Muscle layer of colon (tissue), 2 donors: ENCODE results near the gene PLCB3.

Experiments
- H3K27ac ChIP-seq: one replicate; pipeline ENCODE4 v1.7.0; 2013; ENCODE audit warnings: low read depth, mild to moderate bottlenecking, low read length, moderate library complexity
- H3K27me3 ChIP-seq, 2 donors: one replicate each; pipeline ENCODE4 v1.7.0; 2013; ENCODE audit warnings: low read length in 2 of 2, mild to moderate bottlenecking in 2 of 2; ENCODE audit not compliant: insufficient read depth in 2 of 2, control insufficient read depth in 1 of 2
- H3K36me3 ChIP-seq: one replicate; pipeline ENCODE4 v1.7.0; 2013; ENCODE audit warnings: mild to moderate bottlenecking, low read length; ENCODE audit not compliant: insufficient read depth
- H3K4me1 ChIP-seq: one replicate; pipeline ENCODE4 v1.7.0; 2013; ENCODE audit warnings: mild to moderate bottlenecking, low read length; ENCODE audit not compliant: insufficient read depth
- H3K4me3 ChIP-seq, 2 donors: one replicate each; pipeline ENCODE4 v1.7.0; 2013; ENCODE audit warnings: low read length in 2 of 2, low read depth in 1 of 2, mild to moderate bottlenecking in 1 of 2, moderate library complexity in 1 of 2
- H3K9ac ChIP-seq: one replicate; pipeline ENCODE4 v1.7.0; 2013; ENCODE audit warnings: low read length
- H3K9me3 ChIP-seq: one replicate; pipeline ENCODE4 v1.7.0; 2013; ENCODE audit warnings: mild to moderate bottlenecking, low read length
- donor health status: abdominal sarcoma.
- donor health status: Adenocarcinoma of cecum.

Gene PLCB3

DNA sequence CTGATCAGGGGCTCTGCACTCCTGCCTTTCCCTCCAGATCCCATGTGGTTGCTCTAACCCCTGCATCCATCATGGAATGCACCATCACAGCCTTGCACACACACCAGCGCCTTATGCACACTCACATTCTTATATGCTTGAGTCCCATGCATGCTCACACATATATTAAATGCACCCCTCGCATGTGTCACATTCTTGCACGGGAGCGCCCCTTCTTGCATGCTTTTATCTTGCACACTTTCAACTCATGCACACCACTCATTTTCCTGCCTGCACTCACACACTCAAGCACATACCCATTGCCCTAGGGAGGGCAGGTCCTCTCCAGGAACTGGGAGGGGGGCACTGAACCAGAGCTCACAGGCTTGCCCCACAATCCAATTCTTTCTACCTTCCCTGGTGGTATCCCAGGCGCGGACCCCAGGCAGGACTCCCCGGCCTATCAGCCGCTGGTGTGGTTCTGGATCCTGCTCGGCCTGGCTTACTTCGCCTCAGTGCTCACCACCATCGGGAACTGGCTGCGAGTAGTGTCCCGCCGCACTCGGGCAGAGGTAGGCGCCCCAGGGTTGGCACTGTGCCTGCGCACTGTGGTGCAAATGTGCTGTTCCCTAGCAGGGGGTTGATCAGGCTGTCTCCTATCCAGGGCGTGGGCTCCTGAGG lies 46.5 kb downstream of the PLCB3 start:
- H3K9ac ChIP-seq = no peak overlapping the region
- no peaks in the 10 kb centered on the region for H3K9me3 ChIP-seq
- no peak overlapping the region for H3K27ac ChIP-seq
- no peak overlapping the region for H3K4me3 ChIP-seq
- peaks cover 17% of the 10 kb centered on the region for H3K4me1 ChIP-seq
- H3K36me3 ChIP-seq = no peaks in the 10 kb centered on the region
- H3K27me3 ChIP-seq = peaks cover 62 to 90% of the 10 kb centered on the region in 2 donors

DNA sequence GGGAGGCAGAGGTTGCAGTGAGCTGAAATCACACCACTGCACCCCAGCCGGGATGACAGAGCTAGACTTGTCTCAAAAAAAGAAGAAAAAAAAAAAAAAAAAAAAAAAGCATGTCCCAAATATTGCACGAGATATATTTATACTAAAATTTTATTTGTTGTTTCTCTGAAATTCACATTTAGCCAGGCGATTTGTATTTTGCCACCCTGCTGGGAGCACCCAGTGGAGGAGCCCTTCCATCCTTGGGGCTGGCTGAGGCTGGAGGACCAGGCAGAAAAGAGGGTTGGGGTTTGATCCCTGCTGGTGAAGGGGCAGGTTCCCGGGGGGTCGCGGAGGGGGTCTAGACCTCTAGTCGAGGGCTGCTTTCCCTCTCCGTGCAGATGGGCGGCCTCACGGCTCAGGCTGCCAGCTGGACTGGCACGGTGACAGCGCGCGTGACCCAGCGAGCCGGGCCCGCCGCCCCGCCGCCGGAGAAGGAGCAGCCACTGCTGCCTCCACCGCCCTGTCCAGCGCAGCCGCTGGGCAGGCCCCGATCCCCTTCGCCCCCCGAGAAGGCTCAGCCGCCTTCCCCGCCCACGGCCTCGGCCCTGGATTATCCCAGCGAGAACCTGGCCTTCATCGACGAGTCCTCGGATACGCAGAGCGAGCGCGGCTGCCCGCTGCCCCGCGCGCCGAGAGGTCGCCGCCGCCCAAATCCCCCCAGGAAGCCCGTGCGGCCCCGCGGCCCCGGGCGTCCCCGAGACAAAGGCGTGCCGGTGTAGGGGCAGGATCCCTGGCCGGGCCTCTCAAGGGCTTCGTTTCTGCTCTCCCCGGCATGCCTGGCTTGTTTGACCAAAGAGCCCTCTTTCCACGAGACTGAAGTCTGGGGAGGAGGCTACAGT lies 47.9 kb downstream of the PLCB3 start:
- H3K27ac ChIP-seq = no peak overlapping the region
- H3K9ac ChIP-seq = no peak overlapping the region
- H3K36me3 ChIP-seq = no peaks in the 10 kb centered on the region
- peak overlapping the region; percentile 0 to 43 for H3K4me3 ChIP-seq
- H3K4me1 ChIP-seq = peaks cover 30% of the 10 kb centered on the region
- H3K9me3 ChIP-seq = no peaks in the 10 kb centered on the region
- H3K27me3 ChIP-seq = peaks cover 64 to 87% of the 10 kb centered on the region in 2 donors

DNA sequence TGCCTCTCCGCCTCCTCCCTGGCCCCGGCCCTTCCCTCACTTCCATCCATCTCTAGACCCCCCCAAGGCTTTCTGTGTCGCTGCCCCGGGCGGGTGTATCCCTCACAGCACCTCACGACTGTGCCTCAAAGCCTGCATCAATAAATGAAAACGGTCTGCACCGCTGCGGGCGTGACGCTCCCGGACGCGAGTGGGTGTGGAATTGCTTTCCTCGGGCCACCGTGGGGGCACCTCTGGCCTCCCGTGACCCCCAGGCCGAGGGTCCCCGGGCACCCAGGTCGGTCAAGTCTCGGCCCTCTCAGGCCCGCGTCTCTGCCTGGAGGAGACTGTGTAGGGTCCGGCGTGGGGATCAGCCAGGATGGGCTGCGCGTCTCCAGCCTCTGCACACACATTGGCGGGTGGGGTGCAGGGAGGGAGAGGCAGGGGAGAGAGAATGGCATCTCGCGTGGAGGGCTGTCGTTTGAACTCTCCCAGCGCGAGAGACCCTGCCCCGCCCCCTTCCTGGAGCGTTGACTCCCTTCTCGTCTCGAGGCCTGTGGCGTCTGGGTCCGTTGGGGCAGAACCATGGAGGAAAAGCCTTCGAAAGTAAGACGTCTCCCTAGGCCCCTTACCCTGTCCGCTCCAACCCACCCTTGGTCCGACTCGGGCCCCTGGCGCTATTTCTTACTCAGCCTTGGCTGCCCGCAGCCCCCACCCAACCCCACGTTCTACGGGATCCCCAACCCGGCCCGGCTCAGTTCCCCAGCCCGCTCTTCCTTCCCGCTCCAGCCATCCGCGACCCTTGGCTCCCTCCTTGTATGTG lies 48.7 kb downstream of the PLCB3 start, which contains the start of gene CATSPERZ:
Gene CATSPERZ (plus strand): TSS at position 512 of the 802 bp plus-strand sequence. CDS start 53 bp downstream, at position 565.
- Histone ChIP-seq H3K27me3 (peaks cover 62 to 80% of the 10 kb centered on the region in 2 donors), H3K4me1 (peaks cover 30% of the 10 kb centered on the region), H3K9ac (no peak within 1 kb of the TSS), H3K27ac (no peak within 1 kb of the TSS), H3K4me3 (peak within 1 kb of the TSS; percentile 0 to 45), H3K9me3 (no peaks in the 10 kb centered on the region), H3K36me3 (no peaks in the 10 kb centered on the region)

DNA sequence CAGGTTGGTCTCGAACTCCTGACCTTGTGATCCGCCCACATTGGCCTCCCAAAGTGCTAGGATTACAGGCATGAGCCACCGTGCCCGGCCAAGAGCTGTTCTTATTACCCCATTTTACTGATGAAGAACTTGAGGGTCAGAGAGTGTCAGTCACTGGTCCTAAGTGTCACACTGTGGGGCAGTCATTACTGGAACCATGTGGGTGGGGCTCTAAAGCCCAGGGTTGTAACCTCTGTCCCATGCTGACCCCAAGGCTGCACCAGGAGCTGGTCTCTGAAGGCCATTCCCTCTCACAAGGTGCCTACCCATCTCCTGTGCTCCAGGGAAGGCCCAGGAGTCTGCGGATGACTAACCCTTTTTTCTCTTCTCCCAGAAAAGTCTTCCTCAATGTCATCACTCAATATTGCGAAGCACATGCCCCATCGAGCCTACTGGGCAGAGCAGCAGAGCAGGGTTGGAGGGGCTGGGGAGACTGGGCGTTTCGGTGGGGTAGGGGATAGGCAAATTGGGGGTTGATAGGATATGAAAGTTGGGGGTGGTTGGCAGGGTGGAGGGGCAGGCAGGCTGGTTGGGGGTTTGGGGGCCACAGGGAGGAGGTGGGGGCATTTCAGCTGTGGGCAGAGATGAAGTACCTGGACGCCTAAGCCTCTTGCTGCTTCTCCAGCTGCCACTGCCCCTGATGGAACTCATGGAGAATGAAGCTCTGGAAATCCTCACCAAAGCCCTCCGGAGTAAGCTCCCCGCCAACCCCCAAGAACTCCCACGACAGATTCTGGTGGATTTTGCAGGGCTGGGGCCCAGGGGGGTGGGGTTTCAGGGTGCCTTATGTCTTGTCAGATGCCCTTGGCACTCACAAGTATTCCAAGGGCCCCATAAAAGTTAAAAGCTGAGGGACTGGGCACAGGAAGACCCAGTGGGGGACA lies 52.0 kb downstream of the PLCB3 start:
- H3K9ac ChIP-seq = peak overlapping the region; percentile 73
- peaks cover 38% of the 10 kb centered on the region for H3K4me1 ChIP-seq
- peak overlapping the region in 1 of 2 donors; percentile 83 for H3K4me3 ChIP-seq
- H3K36me3 ChIP-seq = no peaks in the 10 kb centered on the region
- peaks cover 29 to 47% of the 10 kb centered on the region in 2 donors for H3K27me3 ChIP-seq
- no peaks in the 10 kb centered on the region for H3K9me3 ChIP-seq
- H3K27ac ChIP-seq = peak overlapping the region; percentile 91

DNA sequence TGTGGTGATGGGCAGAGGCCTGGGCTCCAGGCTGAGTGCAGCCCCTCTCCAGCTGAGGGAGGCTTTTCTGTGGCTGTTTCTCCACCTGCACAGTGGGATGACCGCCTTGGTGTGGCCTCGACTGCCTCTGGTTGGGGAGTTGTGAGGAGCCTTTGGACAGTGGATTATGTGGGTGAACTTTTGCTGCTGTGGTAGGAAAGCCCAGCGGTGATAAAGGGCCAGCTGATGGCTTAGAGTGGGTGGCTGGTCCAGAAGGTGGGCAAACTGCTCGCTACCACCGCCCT lies 52.6 kb downstream of the PLCB3 start:
- peak overlapping the region; percentile 51 to 83 for H3K4me3 ChIP-seq
- peak overlapping the region; percentile 73 for H3K9ac ChIP-seq
- H3K27me3 ChIP-seq = peaks cover 26 to 41% of the 10 kb centered on the region in 2 donors
- no peaks in the 10 kb centered on the region for H3K36me3 ChIP-seq
- peaks cover 38% of the 10 kb centered on the region for H3K4me1 ChIP-seq
- peak overlapping the region; percentile 91 for H3K27ac ChIP-seq
- H3K9me3 ChIP-seq = no peaks in the 10 kb centered on the region

DNA sequence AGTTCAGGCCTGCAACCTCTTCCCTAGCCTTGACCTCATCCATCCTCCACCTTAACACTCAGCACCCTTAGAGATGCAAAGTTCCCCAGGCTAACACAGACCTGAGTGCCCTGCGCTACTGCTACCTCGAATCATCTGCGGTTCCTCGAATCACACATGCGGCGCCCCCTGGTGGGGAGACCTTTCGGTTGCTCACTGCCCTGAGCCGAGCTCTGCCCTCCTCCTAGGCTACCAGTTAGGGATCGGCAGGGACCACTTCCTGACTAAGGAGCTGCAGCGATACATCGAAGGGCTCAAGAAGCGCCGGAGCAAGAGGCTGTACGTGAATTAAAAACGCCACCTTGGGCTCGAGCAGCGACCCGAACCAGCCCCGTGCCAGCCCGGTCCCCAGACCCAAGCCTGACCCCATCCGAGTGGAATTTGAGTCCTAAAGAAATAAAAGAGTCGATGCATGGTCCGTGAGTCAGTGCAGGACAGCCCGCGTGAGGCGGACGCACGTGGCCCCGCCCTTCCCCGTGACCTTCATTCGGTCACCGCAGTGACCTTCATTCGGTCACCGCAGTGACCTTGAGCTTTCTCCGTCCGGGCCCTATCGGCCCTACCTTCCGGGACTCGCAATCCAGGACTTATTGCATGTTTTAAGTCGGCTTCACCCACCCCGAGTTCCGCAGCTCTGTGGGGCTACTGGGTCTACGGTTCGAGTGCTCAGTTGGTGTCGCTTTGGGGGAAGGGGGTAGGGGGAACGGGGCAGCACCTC lies 53.2 kb downstream of the PLCB3 start:
- Histone ChIP-seq H3K9me3 (no peaks in the 10 kb centered on the region), H3K4me3 (peak overlapping the region; percentile 51 to 83), H3K27me3 (peaks cover 26 to 36% of the 10 kb centered on the region in 2 donors), H3K27ac (peak overlapping the region; percentile 91), H3K9ac (peak overlapping the region; percentile 73), H3K36me3 (no peaks in the 10 kb centered on the region), H3K4me1 (peaks cover 38% of the 10 kb centered on the region)

DNA sequence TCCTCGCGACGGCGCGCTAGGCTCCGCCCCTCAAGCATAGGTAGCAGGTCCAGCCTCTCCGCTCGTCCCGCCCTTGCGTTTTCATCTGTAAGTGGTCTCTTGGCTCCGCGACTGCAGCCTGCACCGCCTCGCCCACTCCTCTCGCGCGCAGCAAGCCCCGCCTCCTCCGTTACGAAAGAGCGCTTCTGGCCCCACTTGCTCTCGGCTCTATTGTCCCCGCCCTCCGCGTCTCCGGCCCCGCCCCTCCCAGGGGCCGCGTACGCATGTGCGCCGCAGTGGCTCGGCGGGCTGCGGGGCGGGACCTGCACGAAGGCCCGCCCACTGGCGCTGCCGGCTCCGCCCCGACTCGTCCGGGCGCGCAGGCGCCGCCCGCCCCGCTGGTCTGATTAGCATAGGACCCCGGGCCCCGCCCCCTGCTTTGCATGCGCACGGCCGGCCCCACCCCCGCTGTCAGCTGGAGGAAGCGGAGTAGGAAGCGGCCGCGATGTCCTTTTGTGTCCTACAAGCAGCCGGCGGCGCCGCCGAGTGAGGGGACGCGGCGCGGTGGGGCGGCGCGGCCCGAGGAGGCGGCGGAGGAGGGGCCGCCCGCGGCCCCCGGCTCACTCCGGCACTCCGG lies 53.9 kb downstream of the PLCB3 start, which contains the start of gene ESRRA:
Gene ESRRA (plus strand): TSS at position 450 of the 616 bp plus-strand sequence. CDS start 1,656 bp downstream, outside the sequence.
- H3K4me1 ChIP-seq = peaks cover 32% of the 10 kb centered on the region

DNA sequence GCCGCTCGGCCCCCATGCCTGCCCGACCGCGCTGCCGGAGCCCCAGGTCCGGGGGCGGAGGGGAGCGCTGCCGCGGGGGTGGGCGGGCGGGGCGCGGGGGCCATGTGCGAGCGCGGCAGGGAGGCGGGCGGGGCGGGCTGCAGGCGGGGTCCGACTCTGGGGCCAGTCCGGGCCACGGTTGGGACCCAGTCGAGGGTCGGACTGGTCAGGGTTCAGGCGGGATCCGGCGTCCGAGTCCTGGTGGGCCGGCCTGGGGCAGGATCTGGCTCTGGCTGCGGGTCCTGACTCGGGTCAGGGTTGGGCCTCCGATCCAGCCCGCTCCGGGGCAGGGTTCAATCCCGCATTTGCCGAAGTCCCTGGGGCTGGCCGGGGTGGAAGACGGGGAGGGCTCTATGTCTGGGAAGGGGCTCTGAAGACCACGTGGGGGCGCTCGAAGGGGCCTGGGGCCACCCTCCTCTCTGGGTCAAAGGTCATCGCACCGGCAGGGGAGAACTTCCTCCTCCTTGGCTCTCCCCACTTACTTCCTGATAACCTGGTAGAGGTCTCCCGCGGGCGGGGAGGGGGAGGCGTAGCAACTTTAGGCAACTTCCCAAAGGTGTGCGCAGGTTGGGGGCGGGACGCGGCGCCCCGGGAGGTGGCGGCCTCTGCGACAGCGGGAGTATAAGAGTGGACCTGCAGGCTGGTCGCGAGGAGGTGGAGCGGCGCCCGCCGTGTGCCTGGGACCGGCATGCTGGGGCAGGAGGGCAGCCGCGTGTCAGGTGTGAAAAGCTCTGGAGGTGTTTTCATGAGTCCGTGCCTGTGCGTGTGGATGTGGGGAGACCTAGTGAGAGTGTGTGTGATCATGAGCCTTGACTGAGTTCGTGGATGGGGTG lies 54.6 kb downstream of the PLCB3 start:
- Histone ChIP-seq H3K4me1 (peaks cover 25% of the 10 kb centered on the region), H3K27ac (peak overlapping the region; percentile 85), H3K9me3 (no peaks in the 10 kb centered on the region), H3K27me3 (peaks cover 13 to 22% of the 10 kb centered on the region in 2 donors), H3K9ac (peak overlapping the region; percentile 58), H3K4me3 (peak overlapping the region; percentile 74 to 78), H3K36me3 (no peaks in the 10 kb centered on the region)

More for the DNA sequence above, 53.9 kb downstream of the PLCB3 start, which contains the start of gene ESRRA:
- H3K9me3 ChIP-seq = no peaks in the 10 kb centered on the region
- H3K36me3 ChIP-seq = no peaks in the 10 kb centered on the region
- H3K27ac ChIP-seq = peak within 1 kb of the TSS; percentile 91
- peaks cover 20 to 29% of the 10 kb centered on the region in 2 donors for H3K27me3 ChIP-seq
- H3K4me3 ChIP-seq = peak within 1 kb of the TSS; percentile 78 to 83
- peak within 1 kb of the TSS; percentile 73 for H3K9ac ChIP-seq

DNA sequence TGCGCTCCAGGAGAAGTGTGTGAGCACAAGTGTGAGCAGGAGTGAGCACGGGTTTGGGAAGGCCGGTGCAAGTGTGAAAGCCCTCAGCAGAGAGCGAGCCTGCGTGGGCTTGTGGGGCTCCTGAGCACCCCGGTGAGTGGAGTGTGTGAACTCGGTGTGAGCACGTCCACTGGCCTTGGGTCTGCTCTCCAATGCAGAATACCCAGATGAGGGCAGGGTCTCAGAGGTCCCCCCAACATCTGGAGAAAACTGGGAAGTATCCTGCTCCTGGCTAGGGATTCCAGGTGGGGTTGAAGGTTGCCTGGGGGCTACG lies 55.2 kb downstream of the PLCB3 start:
- Histone ChIP-seq H3K4me3 (peak overlapping the region; percentile 74 to 78), H3K4me1 (peaks cover 21% of the 10 kb centered on the region), H3K36me3 (no peaks in the 10 kb centered on the region), H3K27me3 (peaks cover 11 to 19% of the 10 kb centered on the region in 2 donors), H3K9me3 (no peaks in the 10 kb centered on the region), H3K9ac (peak overlapping the region; percentile 58), H3K27ac (peak overlapping the region; percentile 85)
